NOMO-1 treated with DMSO at 0.1 percent for 48 hours (cell line): ENCODE results near the gene STK40.

Experiments used
- DNase-seq: peaks from one replicate; lab custom pipeline; 2025; ENCODE audit not compliant: unreplicated experiment; lab: John Stamatoyannopoulos, UW

The STK40 gene

GRCh38 chr1:36346741-36347370 lies 38.9 kb downstream of the STK40 start:
- DNase-seq: no peak

GRCh38 chr1:36345353-36345752 lies 40.4 kb downstream of the STK40 start:
- DNase-seq: no peak

- no peak for DNase-seq
Measured at GRCh38 chr1:36344395-36344680, 41.4 kb downstream of the STK40 start.

GRCh38 chr1:36343651-36344394 lies 41.9 kb downstream of the STK40 start:
- DNase-seq: no peak

- DNase-seq: no peak
Measured at GRCh38 chr1:36342426-36343185, 43.1 kb downstream of the STK40 start.

GRCh38 chr1:36341626-36342320 lies 44.0 kb downstream of the STK40 start:
- no peak for DNase-seq

- DNase-seq: no peak
Measured at GRCh38 chr1:36339615-36340014, 46.1 kb downstream of the STK40 start.

GRCh38 chr1:36339215-36339614 lies 46.5 kb downstream of the STK40 start:
- no peak for DNase-seq

- DNase-seq: no peak
Measured at GRCh38 chr1:36337830-36338229, 47.9 kb downstream of the STK40 start.

GRCh38 chr1:36330940-36331339 lies 54.8 kb downstream of the STK40 start:
- no peak for DNase-seq

- no peak for DNase-seq
Measured at GRCh38 chr1:36329817-36330216, 55.9 kb downstream of the STK40 start.

- no peak for DNase-seq
Measured at GRCh38 chr1:36328713-36329112, 57.0 kb downstream of the STK40 start.

GRCh38 chr1:36328088-36328480 lies 57.6 kb downstream of the STK40 start:
- no peak for DNase-seq

- DNase-seq: no peak
Measured at GRCh38 chr1:36327421-36328087, 58.2 kb downstream of the STK40 start.

- no peak for DNase-seq
Measured at GRCh38 chr1:36326499-36326898, 59.2 kb downstream of the STK40 start.

- DNase-seq: no peak
Measured at GRCh38 chr1:36324353-36324703, 61.4 kb downstream of the STK40 start.

GRCh38 chr1:36323636-36324352 lies 61.9 kb downstream of the STK40 start, which contains the start of gene EVA1B:
EVA1B (minus strand) TSS chr1:36323645; CDS start chr1:36323037, 608 bp downstream.
- peak; percentile 41 for DNase-seq

GRCh38 chr1:36322786-36323635 lies 62.7 kb downstream of the STK40 start:
- DNase-seq: no peak

- no peak for DNase-seq
Measured at GRCh38 chr1:36322041-36322785, 63.5 kb downstream of the STK40 start.
